ENCODE results near the gene SFN. TPM values are rescaled to one million over a fixed set of nuclear protein-coding genes. Genes with fewer than 3 reads are reported as not detected.

Gene SFN
- total RNA-seq, 2 experiments from 2014 or later: 0.95 to 3.9 TPM

DNA sequence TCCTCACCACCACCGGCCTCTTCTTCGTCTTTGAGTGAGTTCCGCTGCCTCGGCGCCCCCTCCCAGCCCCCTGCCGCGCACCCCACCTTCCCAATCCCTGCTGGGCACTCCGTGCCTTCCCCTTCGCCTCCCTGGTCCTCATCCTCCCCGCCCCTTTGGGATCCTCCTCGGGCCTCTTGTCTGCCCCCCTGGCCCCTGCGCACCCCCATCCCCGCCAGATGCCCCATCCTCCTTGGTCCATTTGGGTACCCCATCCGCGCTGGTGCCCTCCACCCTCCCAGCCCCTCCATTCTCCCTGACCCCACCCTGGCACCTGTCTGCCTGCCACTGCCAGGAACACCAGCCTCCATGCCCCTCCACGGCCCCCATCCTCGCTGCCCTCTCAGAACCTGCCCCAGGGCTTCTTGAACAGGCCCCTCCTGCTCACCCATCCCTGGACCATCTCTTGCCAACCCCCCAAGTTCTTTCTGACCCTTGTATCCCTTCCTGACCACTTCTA is 35.8 kb upstream of the SFN start:
- CTCF ChIA-PET (ENCODE audit: unreplicated experiment): no interaction called here
- H3K36me3 ChIP-seq (ENCODE audit: insufficient read depth, low read length): 0 out of 2 replicates have a peak, but pooled peaks cover 2% of the 10 kb centered on the region
- H3K4me1 ChIP-seq (ENCODE audit: insufficient read depth, low read length, poor library complexity, severe bottlenecking): peaks cover 41% of the 10 kb centered on the region
- POLR2A ChIA-PET: no interaction called here
- H3K9me3 ChIP-seq (ENCODE audit: low read length): no peaks in the 10 kb centered on the region
- BruUV-seq (replicated peaks): no TSS peak
- no peak for DNase-seq (ENCODE audit: low spot score)
- no peaks in the 10 kb centered on the region for H3K9me2 ChIP-seq (ENCODE audit: insufficient read depth, low read length)
- TF ChIP-seq, protein P1, sequence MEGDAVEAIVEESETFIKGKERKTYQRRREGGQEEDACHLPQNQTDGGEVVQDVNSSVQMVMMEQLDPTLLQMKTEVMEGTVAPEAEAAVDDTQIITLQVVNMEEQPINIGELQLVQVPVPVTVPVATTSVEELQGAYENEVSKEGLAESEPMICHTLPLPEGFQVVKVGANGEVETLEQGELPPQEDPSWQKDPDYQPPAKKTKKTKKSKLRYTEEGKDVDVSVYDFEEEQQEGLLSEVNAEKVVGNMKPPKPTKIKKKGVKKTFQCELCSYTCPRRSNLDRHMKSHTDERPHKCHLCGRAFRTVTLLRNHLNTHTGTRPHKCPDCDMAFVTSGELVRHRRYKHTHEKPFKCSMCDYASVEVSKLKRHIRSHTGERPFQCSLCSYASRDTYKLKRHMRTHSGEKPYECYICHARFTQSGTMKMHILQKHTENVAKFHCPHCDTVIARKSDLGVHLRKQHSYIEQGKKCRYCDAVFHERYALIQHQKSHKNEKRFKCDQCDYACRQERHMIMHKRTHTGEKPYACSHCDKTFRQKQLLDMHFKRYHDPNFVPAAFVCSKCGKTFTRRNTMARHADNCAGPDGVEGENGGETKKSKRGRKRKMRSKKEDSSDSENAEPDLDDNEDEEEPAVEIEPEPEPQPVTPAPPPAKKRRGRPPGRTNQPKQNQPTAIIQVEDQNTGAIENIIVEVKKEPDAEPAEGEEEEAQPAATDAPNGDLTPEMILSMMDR (conservative IDR thresholded peaks at IDR 0.05; ENCODE audit: low read length): no peak
- TF ChIP-seq EZH2phosphoT487 (IDR thresholded peaks at IDR 0.05; ENCODE audit: borderline replicate concordance, low read depth, low read length): no peak
- H4K20me1 ChIP-seq (ENCODE audit: insufficient read depth, low read length): no peaks in the 10 kb centered on the region
- peak overlapping the region; percentile 71 for H3K4me3 ChIP-seq (ENCODE audit: low read depth, low read length, poor library complexity, severe bottlenecking)
- intact Hi-C loops (cut with micrococcal nuclease; ENCODE audit: unreplicated experiment): no loop called here
- H3K79me2 ChIP-seq (ENCODE audit: insufficient read depth, low read depth, low read length): peaks cover 6% of the 10 kb centered on the region; the same call in 1 of the 2 replicates
- no peak overlapping the region for H2AFZ ChIP-seq (ENCODE audit: low read length)
- peak overlapping the region; percentile 79 for H3K4me2 ChIP-seq (ENCODE audit: low read length)
- H3K27ac ChIP-seq (ENCODE audit: low read depth, low read length, poor library complexity, severe bottlenecking): no peak overlapping the region

DNA sequence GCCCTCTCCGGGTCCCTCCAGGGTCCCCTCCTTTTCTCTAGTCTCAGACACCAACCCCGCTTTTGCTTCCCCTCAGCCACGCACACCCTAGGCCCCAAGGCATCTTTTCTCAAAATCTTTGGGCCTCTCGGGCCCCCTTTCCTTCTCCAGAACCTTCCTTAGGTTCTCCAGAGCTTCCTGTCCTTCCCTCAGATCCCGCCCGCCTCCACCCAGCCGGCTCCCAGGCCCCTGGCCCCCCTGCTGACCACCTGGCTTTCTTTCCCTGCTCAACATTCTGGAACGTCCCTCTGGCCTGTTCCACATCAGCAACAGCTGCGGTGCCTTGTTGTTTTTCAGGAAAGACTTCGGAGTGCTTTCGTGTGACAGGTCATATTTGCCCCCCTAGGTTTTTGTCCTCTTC is 35.3 kb upstream of the SFN start:
- Histone ChIP-seq H3K9me2 (ENCODE audit: insufficient read depth, low read length) (no peaks in the 10 kb centered on the region), H3K27ac (ENCODE audit: low read depth, low read length, poor library complexity, severe bottlenecking) (no peak overlapping the region), H3K4me1 (ENCODE audit: insufficient read depth, low read length, poor library complexity, severe bottlenecking) (peaks cover 41% of the 10 kb centered on the region), H4K20me1 (ENCODE audit: insufficient read depth, low read length) (no peaks in the 10 kb centered on the region), H3K36me3 (ENCODE audit: insufficient read depth, low read length) (peaks cover 7% of the 10 kb centered on the region; the same call in 1 of the 2 replicates), H3K4me3 (ENCODE audit: low read depth, low read length, poor library complexity, severe bottlenecking) (peak overlapping the region; percentile 71), H3K4me2 (ENCODE audit: low read length) (peak overlapping the region; percentile 79), H3K79me2 (ENCODE audit: insufficient read depth, low read depth, low read length) (peaks cover 6% of the 10 kb centered on the region; the same call in 1 of the 2 replicates), H3K9me3 (ENCODE audit: low read length) (no peaks in the 10 kb centered on the region), H2AFZ (ENCODE audit: low read length) (no peak overlapping the region)
- intact Hi-C loops (cut with micrococcal nuclease; ENCODE audit: unreplicated experiment): no loop called here
- no TSS peak for BruUV-seq (replicated peaks)
- POLR2A ChIA-PET: no interaction called here
- CTCF ChIA-PET (ENCODE audit: unreplicated experiment): interaction anchor here (0.9 kb wide), 1 partner anchor 17 kb away, joined by 3 read pairs; no protein-coding TSS in a partner anchor
- no peak for DNase-seq (ENCODE audit: low spot score)
- TF ChIP-seq, protein P1 (conservative IDR thresholded peaks at IDR 0.05; ENCODE audit: low read length): no peak
- TF ChIP-seq EZH2phosphoT487 (IDR thresholded peaks at IDR 0.05; ENCODE audit: borderline replicate concordance, low read depth, low read length): no peak

DNA sequence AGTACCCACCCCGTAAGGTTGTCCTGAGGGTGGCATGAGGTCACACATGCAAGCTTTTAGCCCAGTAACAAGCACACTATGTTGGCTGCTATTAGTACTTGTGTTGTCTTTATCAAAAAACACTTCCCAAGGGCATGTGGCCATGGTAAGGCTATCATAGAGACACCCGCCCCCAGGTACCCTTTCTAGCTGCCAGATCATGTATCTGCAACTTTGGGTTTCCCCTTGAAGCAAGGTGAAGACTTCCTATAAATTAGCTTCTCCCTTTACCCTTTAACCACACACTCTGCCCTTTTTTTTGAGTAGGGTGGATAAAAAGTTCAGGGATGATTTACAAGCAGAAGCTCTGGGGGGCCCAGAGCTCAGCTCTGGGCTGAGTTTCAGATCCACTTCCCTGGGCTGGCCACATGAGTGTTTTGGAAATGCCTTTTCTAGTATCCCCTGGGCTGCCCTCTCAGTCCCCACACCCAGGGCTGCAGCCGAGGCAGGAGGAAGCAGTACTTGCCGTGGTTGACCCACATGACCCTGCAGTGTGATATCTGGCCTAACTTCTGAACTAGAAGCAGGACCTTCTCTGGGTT is 34.4 kb upstream of the SFN start:
- TF ChIP-seq, protein P1 (conservative IDR thresholded peaks at IDR 0.05; ENCODE audit: low read length): no peak
- no peak for TF ChIP-seq EZH2phosphoT487 (IDR thresholded peaks at IDR 0.05; ENCODE audit: borderline replicate concordance, low read depth, low read length)
- peak overlapping the region; percentile 37 for H3K27ac ChIP-seq (ENCODE audit: low read depth, low read length, poor library complexity, severe bottlenecking)
- H2AFZ ChIP-seq (ENCODE audit: low read length): no peak overlapping the region
- peak overlapping the region; percentile 79 for H3K4me2 ChIP-seq (ENCODE audit: low read length)
- peaks cover 15% of the 10 kb centered on the region; the same call in 1 of the 2 replicates for H3K36me3 ChIP-seq (ENCODE audit: insufficient read depth, low read length)
- CTCF ChIA-PET (ENCODE audit: unreplicated experiment): interaction anchor here (0.9 kb wide), 1 partner anchor 18 kb away, joined by 3 read pairs; no protein-coding TSS in a partner anchor
- H3K79me2 ChIP-seq (ENCODE audit: insufficient read depth, low read depth, low read length): peaks cover 6% of the 10 kb centered on the region; the same call in 1 of the 2 replicates
- DNase-seq (ENCODE audit: low spot score): peak; percentile 33
- H3K4me1 ChIP-seq (ENCODE audit: insufficient read depth, low read length, poor library complexity, severe bottlenecking): peaks cover 48% of the 10 kb centered on the region
- intact Hi-C loops (cut with micrococcal nuclease; ENCODE audit: unreplicated experiment): no loop called here
- no TSS peak for BruUV-seq (replicated peaks)
- peak overlapping the region; percentile 40 for H3K4me3 ChIP-seq (ENCODE audit: low read depth, low read length, poor library complexity, severe bottlenecking)
- POLR2A ChIA-PET: interaction anchor here (1.2 kb wide), 1 partner anchor 37 kb away, joined by 5 read pairs; no protein-coding TSS in a partner anchor
- H3K9me3 ChIP-seq (ENCODE audit: low read length): no peaks in the 10 kb centered on the region
- no peaks in the 10 kb centered on the region for H3K9me2 ChIP-seq (ENCODE audit: insufficient read depth, low read length)
- H4K20me1 ChIP-seq (ENCODE audit: insufficient read depth, low read length): no peaks in the 10 kb centered on the region
